GM20431 (cell line): Measurements from ENCODE around the gene MELTF.

ENCODE experiments used
- in situ Hi-C: fragments of 300-500 bp; cut with MseI, MboI; formaldehyde crosslinking; loops from one replicate; pipeline ENCODE4 v1.15.0; 2020; ENCODE audit warnings: low sequenced_read_pairs; ENCODE audit not compliant: unreplicated experiment

The MELTF gene

GRCh38 chr3:196979545-196979944 lies 50.1 kb downstream of the MELTF start:
- in situ Hi-C loops: loop anchor here (10.0 to 25.0 kb wide), 2 partner anchors 145 to 533 kb away; no protein-coding TSS in a partner anchor

- in situ Hi-C loops: loop anchor here (10.0 to 25.0 kb wide), 2 partner anchors 142 to 535 kb away; no protein-coding TSS in a partner anchor
These were observed 52.7 kb downstream of the MELTF start for GRCh38 chr3:196976941-196977340.

- in situ Hi-C loops: loop anchor here (10.0 to 25.0 kb wide), 2 partner anchors 141 to 537 kb away; no protein-coding TSS in a partner anchor
These were observed 54.3 kb downstream of the MELTF start for GRCh38 chr3:196975349-196975748.

- in situ Hi-C loops: loop anchor here (10.0 to 25.0 kb wide), 2 partner anchors 140 to 538 kb away; no protein-coding TSS in a partner anchor
These were observed 55.0 kb downstream of the MELTF start for GRCh38 chr3:196974661-196975060.

DNA sequence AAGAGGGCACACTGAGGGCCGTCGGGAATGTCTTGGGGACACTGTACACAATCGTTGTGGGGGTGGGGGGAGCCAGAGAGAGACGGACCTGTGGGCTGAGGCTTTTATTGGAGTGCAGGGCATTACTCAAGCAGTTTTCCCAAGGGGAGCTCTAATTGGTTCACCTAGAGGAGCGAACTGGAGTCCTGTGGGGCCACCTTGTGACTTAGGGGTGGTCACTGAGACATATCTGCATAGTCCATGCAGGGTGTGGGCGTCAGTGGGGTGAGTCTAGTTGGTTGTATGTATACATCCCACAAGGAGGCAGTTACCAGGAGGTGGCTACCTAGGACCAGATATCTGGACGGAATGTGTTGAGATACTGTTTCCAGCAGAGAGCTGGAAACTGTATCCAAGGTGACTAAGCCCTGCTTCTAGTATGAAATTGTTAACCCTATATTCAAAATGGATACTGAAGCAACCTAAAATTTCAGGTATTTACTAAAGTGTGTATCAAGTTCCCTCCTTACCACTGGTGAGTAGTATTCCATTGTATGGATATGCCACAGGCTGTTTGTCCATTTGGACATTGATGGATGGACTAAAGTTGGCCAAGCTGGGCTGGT lies 58.4 kb downstream of the MELTF start:
- in situ Hi-C loops: loop anchor here (10.0 kb wide), 1 partner anchor 136 kb away; no protein-coding TSS in a partner anchor

DNA sequence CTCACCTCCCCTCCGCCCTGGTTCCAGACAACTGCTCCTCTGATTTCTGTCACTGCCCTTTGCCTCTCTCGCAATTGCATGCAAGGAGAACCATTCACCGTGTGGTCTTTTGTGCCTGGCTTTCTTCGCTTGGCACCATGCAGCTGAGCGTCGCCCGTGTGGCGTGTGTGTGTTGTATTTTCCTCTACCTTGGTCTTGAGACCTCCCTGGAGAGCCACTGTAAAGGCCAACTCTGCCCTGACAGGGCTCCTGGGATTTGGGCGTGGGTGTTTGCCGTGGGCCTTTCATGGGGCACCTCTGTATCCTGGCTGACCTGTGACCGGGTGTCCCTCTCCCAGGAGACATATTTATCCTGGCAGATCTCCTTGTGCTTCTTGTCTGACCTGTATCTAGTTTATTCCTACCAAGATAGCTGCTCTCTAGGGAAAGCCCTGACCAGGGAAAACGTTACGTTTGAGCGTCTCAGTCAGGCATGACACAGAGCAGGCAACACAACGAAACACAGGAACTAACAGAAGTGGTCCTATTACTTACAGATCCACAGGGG lies 59.0 kb downstream of the MELTF start:
- in situ Hi-C loops: loop anchor here (10.0 kb wide), 1 partner anchor 136 kb away; no protein-coding TSS in a partner anchor

DNA sequence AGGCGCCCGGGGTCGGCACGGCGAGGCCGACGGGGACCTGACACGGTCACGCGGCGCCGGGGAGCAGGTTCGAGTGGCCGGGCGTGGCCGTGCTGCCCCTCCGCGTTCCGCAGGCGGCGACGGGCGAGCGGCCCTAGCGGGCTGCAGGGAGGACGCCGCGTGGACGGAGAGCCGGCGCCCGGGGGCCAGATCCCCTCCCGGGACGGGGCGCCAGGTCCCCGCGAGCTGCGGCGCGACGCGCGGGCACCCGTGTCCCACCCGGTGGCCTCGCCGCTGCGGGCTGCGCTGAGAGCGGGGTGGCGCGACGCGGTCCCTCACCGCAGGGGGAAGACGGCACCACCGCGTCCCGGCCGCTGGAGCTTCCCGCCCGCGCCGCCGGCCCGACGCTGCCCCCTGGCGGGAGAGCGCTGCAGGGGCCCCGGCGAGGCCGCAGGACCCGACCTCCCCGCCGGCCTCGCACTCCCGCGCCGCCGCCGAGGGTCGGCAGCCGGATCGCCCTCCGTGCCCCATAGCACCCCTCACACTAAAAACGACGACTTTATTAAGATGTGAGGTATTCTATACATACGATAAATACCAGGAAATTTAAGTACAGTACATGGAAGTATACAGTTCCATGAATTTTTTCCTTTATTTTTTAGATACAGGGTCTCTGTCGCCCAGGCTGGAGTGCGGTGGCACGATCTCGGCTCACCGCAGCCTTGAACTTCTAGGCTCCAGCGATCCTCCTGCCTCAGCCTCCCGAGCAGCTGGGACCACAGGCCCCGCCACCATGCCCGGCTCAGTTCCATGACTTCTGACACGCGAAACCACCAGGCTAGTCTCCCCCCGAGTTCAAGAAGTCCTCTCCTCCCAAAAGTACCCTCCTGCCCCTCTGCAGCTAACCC lies 59.7 kb downstream of the MELTF start:
- in situ Hi-C loops: loop anchor here (10.0 kb wide), 1 partner anchor 135 kb away; no protein-coding TSS in a partner anchor

- in situ Hi-C loops: no loop called here
These were observed 60.4 kb downstream of the MELTF start for GRCh38 chr3:196969134-196969659.

DNA sequence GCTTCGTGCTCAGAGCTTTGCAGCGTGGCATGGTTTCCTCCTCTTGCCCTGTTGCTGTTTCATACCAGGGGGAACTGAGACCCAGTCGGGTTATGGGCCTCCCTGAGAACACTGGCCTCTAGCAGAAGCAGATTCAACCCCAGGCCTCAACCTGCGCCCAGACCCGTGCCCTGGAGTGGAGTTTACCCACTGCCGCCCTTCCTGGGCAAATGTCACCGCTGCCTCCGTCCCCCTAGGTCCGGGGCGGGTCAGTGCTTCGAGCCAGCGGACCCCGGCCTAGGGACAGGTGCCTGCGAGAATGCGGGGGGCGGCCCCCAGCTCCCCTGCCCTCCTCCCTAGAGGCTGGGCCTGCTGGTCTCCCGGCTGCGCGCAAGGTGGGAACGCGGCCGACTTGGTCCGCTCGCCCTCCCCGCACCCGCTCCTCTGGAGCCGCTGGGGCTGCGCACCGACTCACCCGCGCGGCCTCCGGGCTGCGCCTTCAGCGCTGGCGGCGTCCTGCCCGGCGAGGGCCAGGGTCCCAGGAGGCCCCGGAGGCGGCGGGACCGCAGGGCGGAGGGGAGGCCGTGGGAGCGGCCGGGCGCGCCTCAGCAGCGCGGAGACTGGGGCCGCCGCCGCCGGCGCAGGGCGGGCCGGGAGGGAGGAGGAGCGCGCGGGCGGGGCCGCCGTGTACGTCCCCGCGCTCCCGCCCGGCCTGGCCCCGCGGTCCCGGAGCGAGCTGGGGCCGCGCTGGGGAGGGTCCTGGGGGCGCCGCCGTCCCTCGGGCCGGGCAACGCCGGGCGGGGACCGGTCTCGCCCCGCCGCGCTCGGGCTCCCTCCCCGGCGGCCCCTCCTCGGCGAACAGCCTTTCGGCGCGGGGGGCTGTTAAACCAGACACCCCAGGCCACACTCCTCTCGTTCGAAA lies 61.1 kb downstream of the MELTF start, which contains the start of gene PIGZ:
Gene PIGZ (minus strand): TSS at position 601 of the 901 bp plus-strand sequence. CDS start 16,802 bp downstream, outside the sequence.
- in situ Hi-C loops: no loop called here

DNA sequence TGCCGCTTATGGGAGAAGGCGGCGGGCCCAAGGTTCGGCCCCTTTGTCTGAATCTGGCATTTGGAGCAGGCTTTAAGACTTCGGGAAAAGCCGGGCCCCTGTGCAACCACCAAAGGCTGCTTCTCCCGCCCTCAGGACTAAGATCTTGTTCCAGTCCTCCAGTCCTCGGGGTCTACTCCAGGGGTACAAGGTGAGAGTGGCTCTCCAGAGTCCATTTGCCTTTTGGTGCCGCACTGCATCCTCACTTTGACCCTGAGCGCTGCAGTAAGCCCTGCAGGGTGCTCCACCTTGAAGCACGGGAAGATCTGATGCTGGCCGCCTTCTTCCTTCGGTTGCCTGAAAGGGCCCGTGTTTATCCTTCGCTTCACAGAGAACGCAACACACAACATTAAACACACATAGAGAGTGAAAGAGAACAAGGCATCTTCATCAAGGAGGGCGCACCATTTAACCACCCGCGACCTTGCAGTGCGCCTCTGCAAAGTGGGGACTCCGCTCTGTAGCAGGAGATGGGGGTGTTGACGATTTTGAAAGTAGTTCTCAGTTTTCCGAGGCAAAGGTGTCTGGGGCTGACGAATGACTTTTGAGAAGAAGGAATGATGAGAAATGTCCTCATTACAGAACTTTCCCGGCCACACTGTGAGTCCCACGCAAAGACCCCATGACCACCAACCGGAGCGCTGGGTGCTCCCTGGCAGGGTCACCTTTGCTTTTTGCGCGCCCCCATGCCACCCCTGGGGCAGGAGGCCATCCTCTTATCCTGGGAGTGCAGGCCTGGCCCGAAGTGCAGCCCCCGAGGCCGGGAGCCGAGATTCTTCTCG lies 62.0 kb downstream of the MELTF start:
- in situ Hi-C loops: no loop called here

- in situ Hi-C loops: no loop called here
These were observed 62.9 kb downstream of the MELTF start for GRCh38 chr3:196966526-196967401.

DNA sequence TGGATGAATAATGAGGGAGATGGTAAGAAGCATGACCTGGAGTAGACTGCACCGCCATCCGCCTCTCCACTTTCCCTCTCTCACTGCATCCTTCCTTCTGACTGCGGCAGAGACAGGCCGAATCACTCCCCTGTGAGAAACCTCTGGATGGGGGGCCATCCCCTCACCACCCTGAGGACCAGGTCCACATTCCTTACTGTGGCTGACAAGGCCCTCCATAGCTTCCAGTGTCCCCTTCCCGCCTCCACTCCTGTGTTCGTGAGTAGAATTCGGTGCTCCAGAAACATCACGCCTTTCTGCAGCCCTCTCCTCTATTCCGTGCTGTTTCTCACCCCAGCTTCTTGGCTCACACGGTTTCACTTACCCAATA lies 63.8 kb downstream of the MELTF start:
- in situ Hi-C loops: no loop called here

DNA sequence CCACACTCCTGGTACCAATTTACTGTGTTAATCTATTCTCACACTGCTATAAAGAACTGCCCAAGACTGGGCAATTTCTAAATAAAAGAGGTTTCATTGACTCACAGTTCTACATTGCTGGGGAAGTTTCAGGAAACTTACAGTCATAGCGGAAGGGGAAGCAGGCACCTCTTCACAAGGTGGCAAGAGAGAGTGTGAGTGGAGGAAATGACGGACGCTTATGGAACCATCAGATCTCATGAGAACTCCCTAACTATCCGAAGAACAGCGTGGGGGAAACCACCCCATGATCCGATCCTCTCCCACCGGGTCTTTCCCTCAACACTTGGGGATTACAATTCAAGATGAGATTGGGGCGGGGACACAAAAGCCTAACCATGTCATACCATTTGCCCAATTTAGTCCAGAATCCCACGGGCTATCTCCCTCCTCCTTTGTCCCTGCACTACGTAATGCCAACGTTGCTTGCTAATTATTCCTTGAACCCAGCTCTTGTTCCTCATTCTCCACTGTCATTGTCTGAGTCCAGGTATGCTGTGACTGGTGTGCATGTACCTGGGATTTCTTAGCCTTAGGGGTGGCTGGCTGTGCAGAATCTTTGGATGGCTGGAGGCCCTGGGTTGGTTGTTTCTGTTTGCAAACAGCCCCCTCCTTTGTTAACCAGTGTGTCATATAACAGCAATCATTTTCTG lies 64.4 kb downstream of the MELTF start:
- in situ Hi-C loops: no loop called here

DNA sequence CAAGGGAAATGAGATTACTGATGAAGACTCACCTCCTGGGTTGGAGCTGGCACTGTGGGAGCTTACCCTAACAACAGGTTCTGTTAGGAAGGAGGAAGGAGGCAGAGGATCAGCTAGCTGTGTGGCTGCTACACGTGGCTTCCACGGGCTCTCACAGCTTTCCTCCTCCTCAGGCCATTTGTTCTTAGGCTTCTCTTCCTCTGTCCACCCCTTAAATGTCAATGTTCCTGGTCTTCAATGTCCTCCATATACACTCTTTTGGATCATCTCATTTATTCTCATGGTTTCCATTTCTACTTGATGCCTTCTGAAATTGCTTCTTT lies 66.0 kb downstream of the MELTF start:
- in situ Hi-C loops: no loop called here

DNA sequence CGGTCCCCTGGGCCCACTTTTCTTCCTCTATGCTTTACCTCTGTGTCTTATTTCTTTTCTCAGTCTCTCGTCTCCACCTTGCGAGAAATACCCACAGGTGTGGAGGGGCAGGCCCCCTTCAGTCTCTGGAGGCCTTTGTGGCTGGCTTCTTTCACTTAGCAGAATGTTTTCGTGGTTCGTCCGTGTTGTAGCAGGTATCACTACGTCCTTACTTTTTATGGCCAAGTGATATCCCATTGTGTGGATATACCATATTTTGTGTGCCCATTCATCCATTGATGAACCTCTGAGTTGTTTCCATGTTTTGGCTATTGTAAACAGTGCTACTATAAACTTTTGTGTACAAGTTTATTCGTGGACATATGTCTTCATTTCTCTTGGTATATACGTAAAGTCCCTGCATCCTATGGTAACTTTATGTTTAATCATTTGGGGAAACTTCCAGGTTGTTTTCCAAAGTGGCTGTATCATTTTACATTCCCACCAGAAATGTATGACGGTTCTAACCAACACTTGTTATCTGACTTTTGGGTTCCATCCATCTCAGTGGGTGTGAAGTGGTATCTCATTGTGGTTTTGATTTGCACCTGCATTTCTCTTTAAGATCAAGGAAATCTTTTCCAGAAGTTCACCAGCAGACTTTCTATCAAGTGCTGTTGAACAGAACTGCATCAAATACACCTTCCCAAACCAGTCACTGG lies 66.5 kb downstream of the MELTF start:
- in situ Hi-C loops: no loop called here

DNA sequence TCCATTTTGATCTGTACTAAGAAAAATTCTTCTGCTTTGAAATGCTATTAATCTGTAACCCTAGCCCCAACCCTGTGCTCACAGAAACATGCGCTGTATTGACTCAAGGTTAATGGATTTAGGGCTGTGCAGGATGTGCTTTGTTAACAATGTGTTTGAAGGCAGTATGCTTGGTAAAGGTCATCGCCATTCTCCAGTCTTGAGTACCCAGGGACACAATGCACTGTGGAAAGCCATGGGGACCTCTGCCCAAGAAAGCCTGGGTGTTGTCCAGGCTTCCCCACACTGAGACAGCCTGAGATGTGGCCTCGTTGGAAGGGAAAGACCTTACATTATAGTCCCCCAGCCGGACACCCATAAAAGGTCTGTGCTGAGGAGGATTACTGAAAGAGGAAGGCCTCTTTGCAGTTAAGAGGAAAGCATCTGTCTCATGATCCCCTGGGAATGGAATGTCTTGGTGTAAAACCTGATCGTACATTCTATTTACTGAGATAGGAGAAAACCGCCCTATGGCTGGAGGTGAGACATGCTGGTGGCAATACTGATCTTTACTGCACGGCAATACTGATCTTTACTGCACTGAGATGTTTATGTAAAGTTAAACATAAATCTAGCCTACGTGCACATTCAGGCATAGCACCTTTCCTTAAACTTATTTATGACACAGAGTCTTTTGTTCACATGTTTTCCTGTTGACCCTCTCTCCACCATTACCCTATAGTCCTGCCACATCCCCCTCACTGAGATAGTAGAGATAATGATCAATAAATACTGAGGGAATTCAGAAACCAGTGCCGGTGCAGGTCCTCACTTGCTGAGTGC lies 67.3 kb downstream of the MELTF start:
- in situ Hi-C loops: no loop called here
